Bronchial epithelial cell (primary cell): ENCODE data around the gene MTSS2. TPM values are rescaled to one million over a fixed set of nuclear protein-coding genes. Genes with fewer than 3 reads are reported as not detected.

Source experiments
- DNase-seq: peaks from one replicate; pipeline ENCODE4 v3.0.0-alpha.2; 2010; ENCODE audit warnings: low read depth
- FAIRE-seq: peaks from 2 replicates; lab custom pipeline; 2011; peaks lifted over from hg19 to GRCh38; lab: Jason Lieb, UNC
- H3K27me3 ChIP-seq: 2 replicates; pipeline ENCODE4 v1.5.1; 2011; ENCODE audit warnings: low read length; ENCODE audit not compliant: control insufficient read depth, insufficient read depth
- H3K36me3 ChIP-seq: 2 replicates; pipeline ENCODE4 v1.5.1; 2011; ENCODE audit warnings: low read length; ENCODE audit not compliant: control insufficient read depth, insufficient read depth
- H3K4me3 ChIP-seq: 2 replicates; pipeline ENCODE4 v1.5.1; 2011; ENCODE audit warnings: mild to moderate bottlenecking, low read depth, low read length, control low read depth
- total RNA-seq: library from RNA; depleted of rRNA; stranded (reverse); fragments of >200 nt; gene quantifications from 2 replicates; pipeline ENCODE4 v1.2.1, GENCODE V29; 2014
- TF ChIP-seq, protein P1 (sequence below): IDR thresholded peaks from 2 replicates; pipeline ENCODE4 v1.5.1; 2011; ENCODE audit warnings: mild to moderate bottlenecking, moderate library complexity, low read length, control low read depth, inconsistent platforms; ENCODE audit not compliant: insufficient read depth, severe bottlenecking

The MTSS2 gene
- total RNA-seq, 1 donor from 2014 or later: 20.0 TPM

- Histone ChIP-seq H3K27me3 (no peaks in the 10 kb centered on the region), H3K4me3 (no peak overlapping the region), H3K36me3 (peaks cover 6% of the 10 kb centered on the region)
- FAIRE-seq (no peak), DNase-seq (no peak)
- TF ChIP-seq, protein P1, sequence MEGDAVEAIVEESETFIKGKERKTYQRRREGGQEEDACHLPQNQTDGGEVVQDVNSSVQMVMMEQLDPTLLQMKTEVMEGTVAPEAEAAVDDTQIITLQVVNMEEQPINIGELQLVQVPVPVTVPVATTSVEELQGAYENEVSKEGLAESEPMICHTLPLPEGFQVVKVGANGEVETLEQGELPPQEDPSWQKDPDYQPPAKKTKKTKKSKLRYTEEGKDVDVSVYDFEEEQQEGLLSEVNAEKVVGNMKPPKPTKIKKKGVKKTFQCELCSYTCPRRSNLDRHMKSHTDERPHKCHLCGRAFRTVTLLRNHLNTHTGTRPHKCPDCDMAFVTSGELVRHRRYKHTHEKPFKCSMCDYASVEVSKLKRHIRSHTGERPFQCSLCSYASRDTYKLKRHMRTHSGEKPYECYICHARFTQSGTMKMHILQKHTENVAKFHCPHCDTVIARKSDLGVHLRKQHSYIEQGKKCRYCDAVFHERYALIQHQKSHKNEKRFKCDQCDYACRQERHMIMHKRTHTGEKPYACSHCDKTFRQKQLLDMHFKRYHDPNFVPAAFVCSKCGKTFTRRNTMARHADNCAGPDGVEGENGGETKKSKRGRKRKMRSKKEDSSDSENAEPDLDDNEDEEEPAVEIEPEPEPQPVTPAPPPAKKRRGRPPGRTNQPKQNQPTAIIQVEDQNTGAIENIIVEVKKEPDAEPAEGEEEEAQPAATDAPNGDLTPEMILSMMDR: no peak
Measured at GRCh38 chr16:70729292-70729691, 43.4 kb upstream of the MTSS2 start.

DNA sequence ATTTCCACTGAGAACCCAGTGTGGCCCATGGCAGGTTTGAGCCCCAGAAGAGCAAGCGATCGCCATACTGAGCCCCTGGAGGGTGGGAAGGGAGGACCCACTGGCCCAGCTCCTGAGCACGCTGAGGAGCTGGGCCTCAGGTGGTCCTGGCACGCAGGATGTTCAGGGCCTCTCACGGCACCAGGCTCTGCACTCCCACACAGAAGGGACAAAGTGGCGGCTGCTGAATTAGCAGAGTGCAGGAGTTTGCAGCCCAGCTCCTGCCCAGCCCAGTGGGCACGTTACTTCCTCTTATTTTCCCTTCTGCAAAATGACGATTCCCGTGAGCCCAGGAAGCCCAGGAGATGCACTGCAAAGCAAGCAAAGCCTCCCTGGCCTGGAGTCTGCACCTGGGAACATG, 42.3 kb upstream of the MTSS2 start:
- TF ChIP-seq, protein P1: no peak
- H3K36me3 ChIP-seq: peaks cover 7% of the 10 kb centered on the region
- no peak for FAIRE-seq
- no peak overlapping the region for H3K4me3 ChIP-seq
- no peaks in the 10 kb centered on the region for H3K27me3 ChIP-seq
- no peak for DNase-seq

- Histone ChIP-seq H3K27me3 (no peaks in the 10 kb centered on the region), H3K36me3 (peaks cover 7% of the 10 kb centered on the region), H3K4me3 (no peak overlapping the region)
- FAIRE-seq: no peak
- DNase-seq: no peak
- TF ChIP-seq, protein P1: no peak
Measured at GRCh38 chr16:70726892-70727361, 41.1 kb upstream of the MTSS2 start.

GRCh38 chr16:70725912-70726828, 40.3 kb upstream of the MTSS2 start:
- H3K27me3 ChIP-seq: no peaks in the 10 kb centered on the region
- FAIRE-seq: no peak
- no peak for DNase-seq
- H3K4me3 ChIP-seq: no peak overlapping the region
- TF ChIP-seq, protein P1: no peak
- peaks cover 6% of the 10 kb centered on the region for H3K36me3 ChIP-seq

DNA sequence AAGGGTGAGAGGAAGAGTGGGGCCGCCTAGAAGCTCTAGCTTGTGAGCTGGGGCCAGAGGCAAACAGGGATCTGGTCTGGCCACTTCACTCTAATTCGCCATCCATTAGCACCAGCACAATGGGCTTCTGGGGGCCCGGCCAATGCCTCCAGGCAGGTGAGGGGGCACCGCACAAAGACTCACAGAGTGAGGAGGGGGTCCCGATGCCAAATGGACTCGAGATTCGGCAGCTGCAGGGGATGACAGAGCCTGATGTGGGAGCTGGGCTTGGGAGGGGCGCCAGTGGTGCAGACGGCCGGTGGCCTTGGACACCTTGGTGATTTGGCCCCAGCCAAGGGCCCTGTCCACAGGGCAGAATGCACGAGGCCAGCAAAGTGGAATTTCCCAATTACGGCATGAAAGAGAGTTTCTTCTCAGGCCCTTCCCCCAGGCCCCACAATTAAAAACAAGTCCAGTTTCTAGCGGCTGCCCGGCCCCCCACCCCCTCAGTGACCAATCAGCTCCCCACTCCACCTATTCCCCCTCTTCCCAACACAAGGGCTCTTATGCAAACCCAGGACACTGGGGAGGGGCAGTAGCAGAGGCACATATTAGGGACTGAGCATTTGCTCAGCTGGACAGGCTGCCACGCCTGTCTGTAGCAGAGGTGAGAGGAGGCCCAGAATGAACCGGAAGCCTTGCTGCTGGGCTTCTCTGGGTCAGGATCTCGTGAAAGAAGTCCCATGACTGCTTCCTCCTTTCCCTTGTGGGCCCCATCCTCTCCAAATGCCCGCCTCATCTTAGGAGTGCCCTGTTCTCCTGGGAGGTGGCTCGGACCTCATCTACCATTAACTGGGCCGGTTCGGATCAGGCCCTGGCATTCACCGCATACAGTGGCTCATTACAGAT, 39.4 kb upstream of the MTSS2 start:
- Histone ChIP-seq H3K4me3 (no peak overlapping the region), H3K27me3 (no peaks in the 10 kb centered on the region), H3K36me3 (peaks cover 5% of the 10 kb centered on the region)
- FAIRE-seq: peak; percentile 76
- TF ChIP-seq, protein P1: no peak
- DNase-seq: no peak
